D721Med (cell line): Measurements from ENCODE around the gene LRRC59.

Source experiments
- DNase-seq: peaks from one replicate; pipeline ENCODE4 v3.0.0; 2011; ENCODE audit warnings: low spot score; ENCODE audit not compliant: insufficient read length
- FAIRE-seq: peaks from 2 replicates; lab custom pipeline; 2011; peaks lifted over from hg19 to GRCh38; lab: Jason Lieb, UNC
- CTCF ChIP-seq: IDR thresholded peaks from 2 replicates; pipeline ENCODE4 v1.5.1; 2012; ENCODE audit warnings: mild to moderate bottlenecking, control low read depth; ENCODE audit not compliant: insufficient read depth; ENCODE audit errors: missing control alignments

The LRRC59 gene

DNA sequence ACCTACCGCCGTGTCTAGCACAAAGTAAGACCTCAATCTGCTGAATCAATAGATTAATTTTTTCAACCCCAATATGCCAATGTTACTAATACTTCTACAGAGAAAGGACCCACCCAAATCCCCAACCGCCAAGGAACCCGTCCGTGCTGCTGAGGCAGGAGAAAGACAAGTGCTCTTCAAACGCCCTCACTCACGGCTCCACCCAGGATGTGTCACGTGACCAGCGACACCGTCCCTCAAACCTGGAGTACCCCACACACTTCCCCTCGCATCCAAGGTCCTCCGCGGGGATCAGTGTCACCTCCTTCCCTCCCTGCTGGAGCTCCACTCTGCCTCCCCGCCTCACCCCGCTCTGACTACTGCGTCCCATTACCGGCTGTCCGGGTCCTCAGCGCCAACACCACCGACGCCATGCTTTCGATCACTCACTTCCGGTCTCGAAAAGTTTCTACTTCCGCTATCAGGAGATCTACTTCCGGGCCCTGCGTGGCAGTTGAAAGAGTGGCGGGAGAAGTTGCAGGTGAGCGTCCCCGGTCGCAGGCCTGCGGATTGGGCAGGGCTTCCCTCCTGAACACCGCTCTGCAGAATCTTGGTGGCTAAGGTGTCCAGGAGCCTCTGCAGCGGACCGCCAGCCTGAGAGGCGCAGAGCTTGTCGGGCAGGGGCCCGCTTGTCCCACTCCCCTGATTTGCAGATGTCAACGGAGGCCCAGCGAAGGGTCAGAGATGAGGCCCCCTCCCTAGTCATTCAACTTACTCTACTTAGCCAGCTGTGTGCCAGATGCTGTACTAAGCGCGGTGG is 24.4 kb downstream of the LRRC59 start, which contains the start of the genes EME1 and MRPL27:
TSS of gene EME1 (plus strand) at position 472 of the 799 bp plus-strand sequence. CDS start 1,980 bp downstream, outside the sequence.
TSS of gene MRPL27 (minus strand) at position 427 of the 799 bp plus-strand sequence. CDS start at position 413, 14 bp downstream.
- peak; percentile 93 for DNase-seq
- no peak for FAIRE-seq
- no peak for TF ChIP-seq CTCF

DNA sequence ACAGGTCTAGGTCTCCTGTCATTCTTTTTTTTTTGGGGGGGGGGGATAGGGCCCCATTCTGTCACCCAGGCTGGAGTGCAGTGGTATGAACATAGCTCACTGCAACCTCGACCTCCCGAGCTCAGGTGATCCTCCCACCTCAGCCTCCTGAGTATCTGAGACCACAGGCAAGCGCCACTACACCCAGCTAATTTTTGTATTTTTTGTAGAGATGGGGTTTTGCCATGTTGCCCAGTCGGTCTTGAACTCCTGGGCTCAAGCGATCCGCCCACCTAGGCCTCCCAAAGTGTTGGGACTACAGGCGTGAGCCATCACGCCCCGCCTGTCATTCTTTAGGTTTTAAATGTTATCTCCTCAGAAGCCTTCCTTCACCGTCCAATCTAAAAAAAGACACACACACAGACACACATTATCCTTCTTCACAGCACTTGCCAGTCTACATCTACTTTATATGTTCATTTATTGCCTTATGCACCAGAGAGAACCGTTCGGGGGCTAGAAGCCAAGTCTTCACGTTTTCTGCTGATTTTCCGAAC is 25.0 kb downstream of the LRRC59 start:
- TF ChIP-seq CTCF: no peak
- FAIRE-seq (no peak), DNase-seq (no peak)

GRCh38 chr17:50371526-50371925 is 25.8 kb downstream of the LRRC59 start:
- no peak for TF ChIP-seq CTCF
- no peak for DNase-seq
- FAIRE-seq: no peak

GRCh38 chr17:50370052-50370451 is 27.3 kb downstream of the LRRC59 start:
- DNase-seq (no peak), FAIRE-seq (no peak)
- no peak for TF ChIP-seq CTCF

- TF ChIP-seq CTCF: no peak
- FAIRE-seq: no peak
- no peak for DNase-seq
Measured at GRCh38 chr17:50367401-50367800, 29.9 kb downstream of the LRRC59 start.

- TF ChIP-seq CTCF: no peak
- FAIRE-seq: no peak
- no peak for DNase-seq
Measured at GRCh38 chr17:50365649-50366393, 31.5 kb downstream of the LRRC59 start.

DNA sequence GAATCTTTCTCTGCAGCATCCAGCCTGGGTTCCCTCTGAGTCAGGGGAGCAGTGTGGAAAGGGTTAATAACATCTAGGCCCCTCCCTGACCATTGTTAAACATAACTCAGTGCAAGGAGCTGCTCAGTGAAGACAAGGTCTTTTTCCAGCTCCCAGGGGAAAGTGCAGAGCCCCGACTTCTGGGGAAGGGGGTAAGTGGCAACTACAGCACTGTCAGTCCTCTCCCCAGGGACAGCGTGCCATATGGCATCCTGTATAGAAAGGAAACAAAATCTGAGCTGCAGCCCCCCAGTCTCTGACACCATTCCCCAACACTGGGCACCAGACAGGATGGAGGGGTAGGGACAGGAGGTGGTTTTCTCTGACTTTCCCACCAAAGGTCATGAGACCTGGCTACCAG is 32.2 kb downstream of the LRRC59 start:
- TF ChIP-seq CTCF: no peak
- DNase-seq (no peak), FAIRE-seq (no peak)
